Calu3 (cell line): ENCODE results near the gene CALML6. TPM values are rescaled to one million over a fixed set of nuclear protein-coding genes. Genes with fewer than 3 reads are reported as not detected.

ENCODE experiments used
- BruUV-seq: library from RNA; stranded (reverse); fragments of 400-500 nt; replicated peaks from 2 replicates; lab custom pipeline; 2021; lab: Mats Ljungman, UMichigan
- CTCF ChIA-PET: fragments of 300-600 bp; sonication (Branson Sonifier 250); formaldehyde crosslinking; loops from one replicate; lab custom pipeline; 2022; ENCODE audit warnings: antibody characterized with exemption; lab: Charles Lee
- DNase-seq: peaks from one replicate; pipeline ENCODE4 v3.0.0; 2022
- H3K27ac Mint-ChIP-seq: one replicate; pipeline ENCODE4 v1.8.0; 2022; ENCODE audit warnings: mixed read lengths; ENCODE audit not compliant: unreplicated experiment
- H3K27me3 Mint-ChIP-seq: one replicate; pipeline ENCODE4 v1.8.0; 2022; ENCODE audit warnings: mixed read lengths; ENCODE audit not compliant: unreplicated experiment
- H3K36me3 Mint-ChIP-seq: one replicate; pipeline ENCODE4 v1.8.0; 2022; ENCODE audit warnings: mild to moderate bottlenecking, moderate library complexity, mixed read lengths; ENCODE audit not compliant: insufficient read depth, unreplicated experiment
- H3K4me1 Mint-ChIP-seq: one replicate; pipeline ENCODE4 v1.8.0; 2022; ENCODE audit warnings: mild to moderate bottlenecking, low read depth, mixed read lengths; ENCODE audit not compliant: unreplicated experiment
- H3K4me3 Mint-ChIP-seq: one replicate; pipeline ENCODE4 v1.8.0; 2022; ENCODE audit warnings: mild to moderate bottlenecking, low read depth, moderate library complexity, mixed read lengths; ENCODE audit not compliant: unreplicated experiment
- H3K9me3 Mint-ChIP-seq: one replicate; pipeline ENCODE4 v1.8.0; 2022; ENCODE audit warnings: low read depth, mixed read lengths; ENCODE audit not compliant: unreplicated experiment
- intact Hi-C: fragments of 100-400 bp; cut with micrococcal nuclease; formaldehyde crosslinking; loops from one replicate; pipeline ENCODE4 v1.10.0; 2022; ENCODE audit not compliant: unreplicated experiment
- total RNA-seq: library from RNA; stranded (reverse); gene quantifications from 2 replicates; pipeline ENCODE4 v1.2.3, GENCODE V29; 2022
- TF ChIP-seq, protein P1 (sequence below): fragments of 200-600 bp; IDR thresholded peaks from one replicate; pipeline ENCODE4 v1.8.0; 2022; ENCODE audit warnings: antibody characterized with exemption; ENCODE audit not compliant: unreplicated experiment

The CALML6 gene
- total RNA-seq, 1 experiment from 2014 or later: 0.59 TPM

DNA sequence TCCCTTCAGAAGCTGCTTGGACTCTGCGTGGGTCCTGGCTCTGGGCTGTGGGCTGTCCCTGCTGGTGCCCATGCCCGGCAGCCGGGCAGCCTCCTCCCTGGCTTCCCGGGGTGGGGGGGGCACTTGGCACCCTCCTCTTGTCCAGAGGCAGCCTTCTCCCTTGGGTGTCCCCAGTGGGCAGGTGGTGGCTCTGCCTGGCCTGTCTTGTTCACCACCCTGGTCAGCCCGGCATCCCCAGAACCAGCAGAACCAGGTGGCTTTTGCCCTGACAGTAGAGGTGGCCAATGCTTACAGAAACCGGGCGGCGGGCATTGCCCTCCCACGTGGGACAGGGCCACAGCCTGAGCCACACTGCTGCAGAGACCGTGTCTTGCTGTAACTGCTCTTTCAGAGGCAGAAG is 50.5 kb downstream of the CALML6 start:
- CTCF ChIA-PET: no interaction called here
- no peak for DNase-seq
- intact Hi-C loops: no loop called here
- Mint-ChIP-seq H3K4me3 (no peak overlapping the region), H3K9me3 (peaks cover 4% of the 10 kb centered on the region), H3K27ac (no peak overlapping the region), H3K36me3 (peaks cover 4% of the 10 kb centered on the region), H3K4me1 (peaks cover 5% of the 10 kb centered on the region), H3K27me3 (peaks cover 54% of the 10 kb centered on the region)
- BruUV-seq: no TSS peak
- TF ChIP-seq, protein P1, sequence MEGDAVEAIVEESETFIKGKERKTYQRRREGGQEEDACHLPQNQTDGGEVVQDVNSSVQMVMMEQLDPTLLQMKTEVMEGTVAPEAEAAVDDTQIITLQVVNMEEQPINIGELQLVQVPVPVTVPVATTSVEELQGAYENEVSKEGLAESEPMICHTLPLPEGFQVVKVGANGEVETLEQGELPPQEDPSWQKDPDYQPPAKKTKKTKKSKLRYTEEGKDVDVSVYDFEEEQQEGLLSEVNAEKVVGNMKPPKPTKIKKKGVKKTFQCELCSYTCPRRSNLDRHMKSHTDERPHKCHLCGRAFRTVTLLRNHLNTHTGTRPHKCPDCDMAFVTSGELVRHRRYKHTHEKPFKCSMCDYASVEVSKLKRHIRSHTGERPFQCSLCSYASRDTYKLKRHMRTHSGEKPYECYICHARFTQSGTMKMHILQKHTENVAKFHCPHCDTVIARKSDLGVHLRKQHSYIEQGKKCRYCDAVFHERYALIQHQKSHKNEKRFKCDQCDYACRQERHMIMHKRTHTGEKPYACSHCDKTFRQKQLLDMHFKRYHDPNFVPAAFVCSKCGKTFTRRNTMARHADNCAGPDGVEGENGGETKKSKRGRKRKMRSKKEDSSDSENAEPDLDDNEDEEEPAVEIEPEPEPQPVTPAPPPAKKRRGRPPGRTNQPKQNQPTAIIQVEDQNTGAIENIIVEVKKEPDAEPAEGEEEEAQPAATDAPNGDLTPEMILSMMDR: no peak

DNA sequence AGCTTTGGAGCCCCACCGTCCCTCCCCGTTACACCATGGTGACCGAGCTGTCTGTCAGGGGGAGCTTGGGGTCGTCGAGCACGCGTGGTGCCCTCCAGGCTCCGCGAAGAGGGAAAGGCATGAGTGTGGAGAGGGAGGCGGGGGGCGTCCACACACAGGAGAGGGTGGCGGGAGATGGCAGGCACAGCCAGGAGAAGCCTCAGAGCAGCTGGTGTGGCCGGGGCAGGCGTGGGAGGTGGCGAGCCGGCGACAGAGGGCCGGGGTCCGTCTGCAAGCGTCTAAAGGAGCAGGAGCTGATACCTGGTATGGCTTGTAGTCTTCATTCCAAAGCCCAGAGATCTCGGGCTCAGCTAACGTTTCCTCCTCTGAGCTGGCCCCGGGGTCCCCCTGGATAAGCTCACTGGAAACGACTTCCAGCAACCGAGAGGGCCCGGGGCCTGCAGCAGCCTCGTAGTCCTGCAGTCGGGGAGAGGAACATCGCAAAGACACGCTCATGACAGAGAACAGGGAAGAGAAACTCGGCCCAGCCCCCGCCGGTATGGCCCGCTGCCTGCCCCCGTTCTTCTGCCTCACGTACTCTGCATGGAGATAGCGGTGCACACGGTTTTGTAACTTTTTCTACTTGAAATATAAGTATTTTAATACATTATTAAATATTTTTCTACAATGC is 51.1 kb downstream of the CALML6 start:
- Mint-ChIP-seq H3K4me1 (no peaks in the 10 kb centered on the region), H3K4me3 (no peak overlapping the region), H3K27me3 (peaks cover 47% of the 10 kb centered on the region), H3K9me3 (peaks cover 4% of the 10 kb centered on the region), H3K27ac (no peak overlapping the region), H3K36me3 (peaks cover 4% of the 10 kb centered on the region)
- TF ChIP-seq, protein P1: no peak
- intact Hi-C loops: no loop called here
- no peak for DNase-seq
- no TSS peak for BruUV-seq
- CTCF ChIA-PET: no interaction called here

Other genes with a start within 250 kb of the CALML6 start
- gene SLC35E2B, start 222.5 kb upstream of the CALML6 start, total RNA-seq: 39.3 and 40.2 TPM in 2 replicates
- gene CDK11A, start 190.9 kb upstream of the CALML6 start, total RNA-seq: 36.2 and 41.7 TPM in 2 replicates
- gene NADK, start 136.8 kb upstream of the CALML6 start, total RNA-seq: 92.2 and 103 TPM in 2 replicates
- 251 and 252 TPM in 2 replicates for gene GNB1, start 24.2 kb upstream of the CALML6 start, total RNA-seq
- gene TMEM52, start 4.0 kb downstream of the CALML6 start, total RNA-seq: 0.64 and 1.1 TPM in 2 replicates
- not detected in 2 replicates for gene CFAP74, start 88.5 kb downstream of the CALML6 start, total RNA-seq
- gene GABRD, start 104.1 kb downstream of the CALML6 start, total RNA-seq: 0.81 TPM in 1 of 2 replicates, not detected in the other
- 26.0 and 27.4 TPM in 2 replicates for gene PRKCZ, start 135.2 kb downstream of the CALML6 start, total RNA-seq